Fibroblast of gingiva (primary cell): Measurements from ENCODE around the gene LIME1.

Experiments
- DNase-seq: peaks from one replicate; pipeline ENCODE4 v3.0.0-alpha.2; 2011; ENCODE audit warnings: low read depth

LIME1 gene

DNA sequence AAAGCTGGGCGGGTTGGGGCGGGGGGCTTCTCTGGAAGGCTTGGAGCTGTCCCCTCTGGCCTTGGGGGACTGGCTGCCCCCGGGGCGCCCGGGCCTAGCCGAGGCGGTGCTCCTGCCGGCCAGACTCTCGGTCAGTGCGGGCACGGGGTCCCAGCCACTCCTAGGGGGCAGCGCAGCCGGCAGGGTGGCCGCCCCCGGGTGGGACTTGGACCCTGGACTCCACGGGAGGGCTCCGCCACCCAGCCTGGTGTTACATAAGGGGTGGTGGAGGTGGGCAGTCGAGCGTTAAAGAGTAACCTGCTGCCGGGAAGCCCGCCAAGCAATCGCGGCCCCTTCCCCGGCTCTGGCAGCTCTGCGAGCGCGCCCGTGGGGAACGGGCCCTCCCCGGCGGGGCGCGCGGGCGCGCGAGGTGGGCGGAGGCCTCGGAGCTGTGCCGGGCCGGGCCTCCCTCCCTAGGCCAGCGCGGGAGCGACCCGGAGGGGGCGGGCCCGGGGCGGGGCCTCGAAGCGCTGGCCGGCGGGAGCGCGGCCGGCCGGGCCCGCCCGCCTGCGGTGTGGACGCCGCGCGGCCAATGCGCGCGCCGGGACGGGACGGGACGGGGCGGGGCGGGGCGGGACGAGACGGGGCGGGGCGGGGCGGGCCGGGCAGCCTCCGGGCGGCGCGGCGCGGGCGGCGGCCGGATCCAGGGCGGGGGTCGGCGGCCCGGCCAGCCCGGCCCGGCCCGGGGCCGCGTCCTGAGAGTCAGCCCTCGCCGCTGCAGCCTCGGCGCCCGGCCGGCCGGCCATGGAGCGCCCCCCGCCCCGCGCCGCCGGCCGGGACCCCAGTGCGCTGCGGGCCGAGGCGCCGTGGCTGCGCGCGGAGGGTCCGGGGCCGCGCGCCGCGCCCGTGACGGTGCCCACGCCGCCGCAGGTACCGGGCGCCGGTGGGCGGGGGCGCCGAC is 2.9 kb downstream of the LIME1 start, which contains the start of gene SLC2A4RG:
Gene SLC2A4RG (plus strand): TSS at position 647 of the 940 bp plus-strand sequence. CDS start 137 bp downstream, at position 784.
- DNase-seq: peak; percentile 74

DNA sequence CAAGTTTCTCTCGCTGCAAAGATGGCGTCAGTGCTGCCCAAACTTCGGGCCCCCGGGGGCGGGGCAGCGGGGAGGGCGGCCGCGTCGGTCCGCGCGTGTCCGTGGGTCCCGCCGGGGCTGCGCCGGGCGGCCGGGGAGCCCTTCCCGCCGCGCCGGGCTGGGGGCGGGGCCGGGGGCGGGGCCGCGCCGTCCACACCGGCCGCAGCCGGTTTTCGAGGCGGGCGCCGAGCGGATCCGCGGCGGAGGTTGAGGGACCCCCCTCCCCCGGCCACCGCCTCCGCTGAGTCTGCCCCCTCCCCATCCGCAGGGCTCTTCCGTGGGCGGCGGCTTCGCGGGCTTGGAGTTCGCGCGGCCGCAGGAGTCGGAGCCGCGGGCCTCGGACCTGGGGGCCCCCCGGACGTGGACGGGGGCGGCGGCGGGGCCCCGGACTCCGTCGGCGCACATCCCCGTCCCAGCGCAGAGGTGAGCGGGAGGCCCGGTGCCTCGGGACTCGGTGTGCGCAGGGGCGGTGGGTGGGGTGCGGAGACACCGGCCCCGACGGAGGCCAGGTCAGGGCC is 3.7 kb downstream of the LIME1 start:
- DNase-seq: peak; percentile 50

DNA sequence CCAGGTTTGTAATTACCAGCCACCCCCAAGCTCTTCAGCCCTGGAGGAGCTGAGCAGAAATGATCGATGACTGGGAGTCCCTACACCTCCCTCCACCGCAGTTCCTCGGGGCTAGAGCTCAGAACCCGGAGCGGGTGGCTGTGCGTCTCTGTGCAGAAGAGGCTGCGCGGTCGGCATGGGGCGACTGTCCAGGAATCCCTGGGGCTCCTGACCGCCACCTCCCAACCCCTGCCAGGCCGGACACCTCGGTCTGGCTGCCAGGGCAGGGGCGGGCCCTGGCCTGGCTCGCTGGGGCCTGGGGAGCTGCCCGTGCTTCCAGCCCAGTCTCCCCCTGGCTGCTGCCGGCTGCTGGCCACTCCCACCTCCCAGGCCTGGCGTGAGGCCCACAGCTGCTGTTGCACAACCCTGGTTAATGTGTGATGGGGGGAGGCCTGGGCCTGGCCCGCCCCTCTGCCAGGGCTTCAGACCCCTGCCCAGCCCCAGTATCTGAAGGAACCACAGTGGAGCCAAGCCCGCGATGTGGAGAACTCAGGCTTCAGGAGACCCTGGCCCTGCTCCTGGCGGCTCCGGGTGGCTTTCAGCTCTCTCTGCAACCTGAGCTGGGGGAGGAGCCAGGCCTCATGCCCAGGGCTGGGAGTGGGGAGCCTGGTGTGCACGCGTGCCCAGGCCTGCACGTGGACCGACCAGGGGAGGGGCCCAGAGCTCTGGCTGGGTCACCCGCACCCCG is 4.3 kb downstream of the LIME1 start:
- peak; percentile 94 for DNase-seq

DNA sequence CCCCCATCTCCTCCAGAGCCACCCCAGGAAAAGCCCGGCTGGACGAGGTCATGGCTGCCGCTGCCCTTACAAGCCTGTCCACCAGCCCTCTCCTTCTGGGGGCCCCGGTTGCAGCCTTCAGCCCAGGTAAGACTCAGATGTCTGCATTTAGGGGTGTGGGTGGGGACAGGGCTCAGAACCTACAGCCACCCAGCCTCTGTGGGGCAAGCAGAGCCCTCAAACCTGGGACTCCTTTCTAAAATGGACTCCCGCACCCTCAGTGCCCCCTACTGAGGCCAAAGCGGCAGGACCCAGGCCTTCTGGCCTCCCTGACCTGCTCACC is 4.9 kb downstream of the LIME1 start:
- DNase-seq: no peak

DNA sequence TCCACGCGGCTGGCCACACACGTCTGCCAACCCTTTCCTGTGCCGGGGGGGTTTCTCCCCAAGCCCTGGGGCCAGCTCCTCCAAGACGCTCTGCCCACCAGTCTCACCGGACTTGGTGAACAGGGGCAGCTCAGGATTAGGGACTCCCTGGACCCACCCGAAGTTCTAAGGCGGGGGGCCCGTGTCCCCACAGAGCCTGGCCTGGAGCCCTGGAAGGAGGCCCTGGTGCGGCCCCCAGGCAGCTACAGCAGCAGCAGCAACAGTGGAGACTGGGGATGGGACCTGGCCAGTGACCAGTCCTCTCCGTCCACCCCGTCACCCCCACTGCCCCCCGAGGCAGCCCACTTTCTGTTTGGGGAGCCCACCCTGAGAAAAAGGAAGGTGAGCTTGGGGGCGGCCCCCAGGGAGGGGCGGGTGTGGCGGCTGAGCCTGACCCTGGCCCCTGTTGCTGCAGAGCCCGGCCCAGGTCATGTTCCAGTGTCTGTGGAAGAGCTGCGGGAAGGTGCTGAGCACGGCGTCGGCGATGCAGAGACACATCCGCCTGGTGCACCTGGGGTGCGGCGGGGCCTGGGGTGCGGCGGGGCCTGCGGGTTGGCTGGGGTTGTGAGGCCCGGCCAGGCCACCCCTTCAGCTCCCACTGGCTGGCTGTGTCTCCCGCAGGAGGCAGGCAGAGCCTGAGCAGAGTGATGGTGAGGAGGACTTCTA is 5.4 kb downstream of the LIME1 start:
- DNase-seq: no peak

DNA sequence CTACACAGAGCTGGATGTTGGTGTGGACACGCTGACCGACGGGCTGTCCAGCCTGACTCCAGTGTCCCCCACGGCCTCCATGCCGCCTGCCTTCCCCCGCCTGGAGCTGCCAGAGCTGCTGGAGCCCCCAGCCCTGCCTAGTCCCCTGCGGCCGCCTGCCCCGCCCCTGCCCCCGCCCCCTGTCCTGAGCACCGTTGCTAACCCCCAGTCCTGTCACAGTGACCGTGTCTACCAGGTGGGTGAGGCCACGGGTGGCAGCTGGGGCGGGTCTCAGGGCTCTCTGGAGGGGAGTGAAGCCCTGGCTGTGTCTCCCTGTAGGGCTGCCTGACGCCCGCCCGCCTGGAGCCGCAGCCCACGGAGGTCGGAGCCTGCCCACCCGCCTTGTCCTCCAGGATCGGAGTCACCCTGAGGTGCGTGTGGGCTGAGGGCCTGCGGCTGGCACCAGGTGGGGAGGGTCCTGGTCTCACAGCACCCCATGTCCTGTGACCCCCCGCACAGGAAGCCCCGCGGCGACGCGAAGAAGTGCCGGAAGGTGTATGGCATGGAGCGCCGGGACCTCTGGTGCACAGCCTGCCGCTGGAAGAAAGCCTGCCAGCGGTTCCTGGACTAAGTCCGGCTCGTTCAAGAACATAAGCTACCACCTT is 6.0 kb downstream of the LIME1 start:
- DNase-seq: no peak

DNA sequence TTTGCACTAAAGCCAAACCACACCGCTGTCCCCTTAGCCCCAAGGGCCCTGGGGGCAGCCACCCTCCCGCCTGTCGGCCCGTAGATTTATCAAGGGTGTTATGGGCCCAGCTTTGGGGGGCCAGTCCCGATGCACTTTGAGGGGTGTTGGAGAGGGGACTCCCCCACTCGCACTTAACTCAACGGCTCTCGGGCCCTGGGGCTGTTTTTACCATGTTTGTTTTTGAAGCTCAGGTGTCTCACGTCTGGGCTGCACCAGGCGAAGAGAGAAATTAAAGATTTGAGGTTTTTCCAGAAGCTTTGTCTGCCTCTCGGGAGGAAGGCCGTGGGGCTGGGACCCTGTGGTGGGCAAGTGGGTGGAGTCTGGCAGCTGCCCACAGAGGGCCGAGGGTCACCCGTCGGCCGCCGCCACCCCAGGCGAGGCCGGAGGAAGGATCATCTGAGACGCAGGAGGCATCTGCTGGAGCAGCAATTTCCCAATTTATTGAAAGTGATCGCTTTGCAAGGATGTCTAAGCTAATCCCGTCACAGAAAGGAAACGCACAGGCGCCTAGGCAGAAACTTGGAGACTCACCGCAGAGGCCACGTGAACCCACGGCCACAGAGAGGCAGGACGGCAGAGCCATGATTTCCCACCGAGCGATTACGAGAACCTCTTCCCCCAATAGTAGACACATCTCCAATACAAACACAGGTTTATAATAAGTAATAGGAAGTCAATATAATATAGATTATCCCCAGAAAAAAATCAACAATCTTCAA is 6.9 kb downstream of the LIME1 start:
- no peak for DNase-seq

DNA sequence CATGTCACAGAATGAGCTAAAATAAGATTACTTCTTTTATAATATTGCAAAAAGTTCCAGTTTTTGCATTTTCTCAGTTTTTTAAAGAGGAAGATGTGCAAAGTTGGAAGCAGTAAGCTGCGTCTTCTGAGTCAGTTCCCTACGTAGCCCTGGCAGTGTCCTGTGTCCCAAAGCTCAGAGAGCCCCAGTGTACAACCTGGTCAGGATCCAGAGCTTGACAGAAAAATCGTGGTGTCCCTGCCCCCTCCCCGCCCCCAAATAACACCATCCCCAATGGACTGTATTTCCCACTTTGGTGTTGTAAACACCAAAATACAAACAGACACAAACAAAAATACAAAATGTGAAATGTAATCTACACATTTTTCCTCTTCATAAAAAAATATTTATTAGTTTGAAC is 7.7 kb downstream of the LIME1 start:
- no peak for DNase-seq

DNA sequence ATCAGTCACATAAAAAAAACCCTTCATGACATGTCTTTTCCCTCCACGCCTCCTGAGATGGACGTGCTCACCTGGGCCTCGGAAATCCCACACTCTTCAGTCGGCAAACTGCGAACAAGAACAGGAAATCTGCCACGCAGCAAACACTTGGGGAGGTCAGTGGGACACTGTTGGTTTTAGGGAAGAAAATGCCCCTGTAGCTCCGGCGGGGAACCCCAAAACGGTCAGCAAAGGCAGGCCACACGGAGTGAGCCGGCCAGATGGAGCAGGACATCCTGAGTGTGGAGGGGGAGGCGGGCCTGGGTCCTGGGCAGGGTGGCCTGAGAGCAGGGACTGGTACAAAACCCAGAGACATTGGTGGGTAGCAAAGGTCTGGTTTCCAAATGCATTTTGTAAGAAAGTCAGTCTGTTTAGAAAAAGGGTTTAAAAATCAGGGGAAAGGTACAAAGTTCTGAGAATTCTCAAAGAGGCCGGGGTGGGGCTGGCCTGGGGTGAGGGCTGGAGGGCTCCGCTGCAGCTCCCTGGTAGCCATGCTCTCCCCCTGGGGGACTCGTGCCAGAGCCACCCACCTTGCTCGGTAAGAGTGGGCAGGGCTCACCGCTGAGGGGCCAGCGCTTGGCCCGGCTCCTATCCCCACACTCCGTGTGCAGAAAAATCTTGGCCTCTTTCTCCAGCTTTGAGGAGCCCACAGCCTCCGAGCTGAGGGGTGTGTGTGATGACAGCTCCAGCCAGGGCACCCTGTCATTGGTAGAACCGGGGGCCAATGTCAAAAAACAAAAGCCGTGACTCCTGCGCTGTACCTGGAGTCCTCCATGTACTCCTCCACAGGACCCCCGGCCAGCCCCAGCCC is 8.3 kb downstream of the LIME1 start:
- no peak for DNase-seq

DNA sequence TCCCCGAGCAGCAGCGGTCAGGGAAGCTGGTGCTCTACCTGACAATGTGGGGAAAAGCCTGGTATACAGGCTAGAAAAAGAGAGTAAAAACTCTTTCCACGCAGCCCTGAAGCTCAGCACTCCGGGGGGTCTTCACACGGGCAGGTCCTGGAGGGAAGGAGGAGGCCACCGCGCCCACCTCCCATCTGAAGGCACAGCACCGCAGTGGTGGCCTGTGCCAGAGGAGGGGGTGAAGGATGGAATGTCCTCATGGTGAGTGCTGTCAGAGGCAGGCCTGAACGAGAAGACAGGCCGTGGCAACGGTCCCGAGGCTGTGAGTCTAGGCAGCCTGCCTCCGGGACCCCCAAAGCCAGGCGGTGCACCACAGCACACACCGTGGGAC is 9.0 kb downstream of the LIME1 start:
- no peak for DNase-seq

DNA sequence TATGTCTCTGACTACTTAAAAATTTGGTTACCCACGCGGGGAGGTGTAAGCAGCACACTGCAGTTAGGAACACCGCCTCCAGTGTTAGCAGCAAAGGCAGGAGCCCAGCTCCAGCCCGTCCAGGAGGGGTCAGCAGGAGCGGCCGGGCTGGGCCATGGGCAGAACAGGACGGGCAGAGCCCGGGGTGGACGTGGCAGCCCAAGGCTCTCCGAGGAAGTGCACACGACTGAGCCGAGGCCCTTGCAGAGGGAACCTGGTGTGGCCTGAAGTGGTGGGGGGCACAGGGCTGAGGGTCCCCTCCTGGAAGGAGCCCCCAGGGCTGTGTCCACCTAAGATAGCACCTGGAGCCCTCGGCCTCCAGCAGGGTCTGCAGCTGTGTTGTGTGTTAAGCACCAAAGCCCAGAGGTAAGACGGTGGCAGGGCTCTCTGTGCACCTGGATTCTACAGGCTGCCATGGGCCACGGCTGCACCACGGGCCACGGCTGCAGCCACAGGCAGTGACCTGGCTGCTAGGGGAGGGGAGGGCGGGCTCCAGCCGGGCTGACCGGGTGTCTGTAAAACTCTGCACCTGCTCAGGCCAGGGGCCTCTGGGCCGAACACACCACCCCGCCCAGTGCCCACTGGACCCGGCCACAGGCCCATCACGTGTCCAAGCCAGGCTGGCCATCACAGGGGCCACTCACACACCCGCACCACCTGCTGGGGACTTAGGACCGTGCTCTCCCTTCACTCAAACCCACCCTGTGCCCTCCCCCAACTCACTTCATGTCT is 9.7 kb downstream of the LIME1 start:
- no peak for DNase-seq

DNA sequence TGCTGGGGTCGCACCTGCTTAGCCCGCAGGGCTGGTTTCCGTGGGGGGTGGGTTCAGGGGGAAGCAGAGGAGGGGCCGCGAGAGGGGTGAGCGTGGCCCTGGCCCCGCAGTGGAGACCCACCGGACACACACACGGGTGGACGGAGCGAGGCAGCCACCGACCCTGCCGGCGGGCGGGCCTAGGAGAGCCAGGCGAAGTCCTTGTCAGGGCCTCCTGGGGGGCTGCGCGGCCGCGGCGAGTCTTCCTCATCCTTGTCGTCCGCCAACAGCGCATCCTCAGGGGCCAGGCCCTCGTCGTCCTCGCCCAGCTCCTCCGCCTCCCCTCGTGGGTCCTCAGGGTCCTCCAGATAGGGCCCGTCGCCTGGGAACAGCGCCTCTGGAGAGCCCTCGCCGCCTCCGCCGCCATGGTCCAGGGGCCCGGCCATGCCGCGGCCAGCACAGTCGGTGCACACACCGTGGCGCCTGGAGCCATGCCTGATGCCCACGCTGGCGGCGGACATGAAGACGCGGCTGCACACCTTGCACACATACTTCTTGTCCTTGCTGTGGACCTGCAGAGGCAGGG is 10.4 kb downstream of the LIME1 start:
- DNase-seq: no peak

DNA sequence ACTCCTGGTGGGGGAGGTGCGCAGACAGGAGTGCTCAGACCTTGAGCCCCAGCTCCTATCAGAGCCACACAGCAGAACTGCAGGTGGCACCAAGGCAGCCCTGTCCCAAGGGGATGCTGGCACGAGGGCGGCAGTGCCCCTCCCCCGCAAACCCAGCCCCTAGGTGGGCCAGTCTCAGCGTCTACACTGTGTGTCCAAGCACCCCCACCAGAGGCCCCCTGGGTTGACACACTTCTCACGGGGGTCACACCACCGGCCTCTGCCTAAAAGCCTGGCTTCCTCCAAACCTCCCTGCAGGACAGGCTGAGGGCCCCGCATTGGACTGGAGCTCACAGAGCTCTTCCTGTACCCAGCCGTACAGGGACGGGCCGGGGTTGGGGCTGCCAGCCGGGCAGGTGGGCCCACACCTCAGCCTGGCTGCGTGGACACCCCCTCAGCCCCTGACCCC is 11.2 kb downstream of the LIME1 start:
- DNase-seq: no peak

DNA sequence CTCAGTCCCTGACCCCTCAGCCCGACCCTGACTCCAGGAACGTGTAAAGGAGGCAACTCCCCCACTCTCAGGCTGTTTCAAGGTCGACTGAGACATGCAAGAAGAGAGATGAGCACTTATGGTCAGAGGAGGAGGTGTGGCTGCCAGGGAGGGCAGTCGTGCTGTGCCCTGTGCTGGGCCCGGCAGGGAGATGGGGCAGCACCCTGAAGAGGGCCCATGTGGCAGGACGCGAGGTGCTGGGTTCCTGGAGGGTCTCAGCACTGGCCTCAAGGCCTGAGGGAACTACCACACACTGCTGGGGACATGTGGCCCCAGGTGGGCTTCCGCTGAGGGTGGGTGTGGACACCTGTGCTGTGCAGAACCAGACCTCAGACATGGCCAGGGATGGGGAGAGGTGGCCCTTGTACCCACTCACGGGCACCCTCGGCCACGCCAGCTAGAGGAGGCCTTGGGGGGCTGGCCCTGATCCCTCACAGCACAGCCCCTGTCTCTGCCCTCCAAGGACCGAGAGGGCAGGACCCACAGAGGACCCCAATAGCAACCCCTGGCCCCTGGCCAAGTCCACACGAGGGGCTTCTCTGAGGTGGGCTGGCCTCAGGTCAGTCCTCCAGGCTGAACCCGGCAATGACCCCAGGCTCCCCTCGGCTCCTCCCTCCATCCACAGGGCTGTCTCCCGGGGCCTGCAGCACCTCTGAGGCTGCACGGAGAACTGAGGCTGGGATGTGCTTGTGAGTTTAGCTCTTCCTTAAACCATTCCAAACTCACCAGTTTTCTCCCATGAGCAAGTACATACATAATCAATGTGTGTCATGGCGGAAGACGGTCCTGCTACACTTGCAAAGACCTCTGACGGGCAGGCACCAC is 11.8 kb downstream of the LIME1 start:
- no peak for DNase-seq

DNA sequence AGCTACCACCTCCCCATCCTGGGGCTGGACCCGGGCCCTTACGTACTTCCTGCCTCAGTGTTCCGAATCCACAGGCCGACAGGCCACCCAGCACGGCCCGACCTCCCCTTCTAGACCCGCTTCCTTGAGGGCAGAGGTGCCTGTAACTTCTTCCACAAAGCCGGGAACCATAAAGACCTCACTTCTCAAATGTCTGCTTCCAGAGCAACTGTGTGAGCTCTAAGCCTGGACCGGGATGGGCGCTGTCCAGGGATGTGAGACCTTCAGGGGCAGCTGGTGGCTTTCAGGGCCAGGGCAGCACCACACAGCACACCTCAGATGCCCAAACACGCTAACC is 12.4 kb downstream of the LIME1 start:
- no peak for DNase-seq

DNA sequence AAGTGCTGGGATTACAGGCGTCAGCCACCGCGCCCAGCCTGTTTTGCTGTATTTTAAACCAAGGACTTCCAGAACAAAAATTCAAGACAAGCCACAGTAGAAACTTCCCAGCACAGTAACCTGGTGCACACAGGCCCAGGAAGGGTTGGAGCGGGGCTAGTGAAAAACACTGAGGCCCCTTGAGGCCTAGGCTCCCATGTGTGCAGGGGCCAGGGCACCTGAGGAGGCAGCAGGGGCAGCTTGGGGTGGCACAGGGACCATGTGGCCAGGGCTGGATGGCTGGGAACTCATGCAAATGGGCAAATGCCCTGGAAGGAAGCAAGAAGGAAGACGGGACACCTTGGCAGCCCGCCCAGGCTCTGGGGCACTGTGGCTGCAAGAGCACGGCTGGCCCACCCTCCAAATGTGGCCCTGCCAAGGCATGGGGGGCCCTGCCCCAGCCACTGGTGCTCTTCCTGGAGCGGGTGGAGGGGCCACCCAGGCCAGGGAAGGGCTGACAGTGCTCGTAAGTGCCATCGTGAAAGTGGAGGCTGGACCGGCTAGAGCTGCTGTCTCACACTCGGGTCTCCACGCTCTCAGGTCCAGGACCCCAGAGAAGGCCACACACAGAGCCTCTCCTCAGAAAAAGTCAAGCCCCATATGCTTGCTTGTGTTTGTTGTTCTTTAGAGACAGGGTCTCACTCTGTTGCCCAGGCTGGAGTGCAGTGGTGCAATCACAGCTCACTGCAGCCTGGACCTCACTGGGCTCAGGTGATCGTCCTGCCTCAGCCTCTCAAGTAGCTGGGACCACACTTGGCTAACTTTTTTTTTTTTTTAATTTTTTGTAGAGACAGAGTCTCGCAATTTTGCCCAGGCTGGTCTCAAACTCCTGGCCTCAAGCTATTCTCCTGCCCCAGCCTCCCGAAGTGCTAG is 13.4 kb downstream of the LIME1 start:
- no peak for DNase-seq
